Panc1 (cell line): Measurements from ENCODE around the gene LITAFD.

ENCODE experiments used
- POLR2AphosphoS5 ChIP-seq: IDR thresholded peaks from 2 replicates; pipeline ENCODE4 v1.6.1; 2012; ENCODE audit warnings: mild to moderate bottlenecking, low read depth, low read length, moderate library complexity
- SIN3A ChIP-seq: IDR thresholded peaks from 2 replicates; pipeline ENCODE4 v1.6.1; 2012; ENCODE audit warnings: low read depth, mild to moderate bottlenecking, low read length, moderate library complexity, borderline replicate concordance; ENCODE audit not compliant: insufficient read depth
- TCF7L2 ChIP-seq: IDR thresholded peaks from 2 replicates; pipeline ENCODE4 v1.6.1; 2011; ENCODE audit warnings: mild to moderate bottlenecking, low read depth, low read length, inconsistent platforms
- TF ChIP-seq, protein P1 (sequence below): fragments of 450-650 bp; IDR thresholded peaks from 2 replicates; pipeline ENCODE4 v1.5.1; 2017; ENCODE audit warnings: mild to moderate bottlenecking
- TF ChIP-seq, protein P2 (sequence below), 2 experiments: IDR thresholded peaks; 2 replicates each; pipeline ENCODE4 v1.6.1; 2011 to 2012; ENCODE audit warnings: low read depth in 2 of 2, control low read depth in 1 of 2, low read length in 1 of 2, mild to moderate bottlenecking in 1 of 2, moderate library complexity in 1 of 2; ENCODE audit not compliant: insufficient read depth in 1 of 2

DNA sequence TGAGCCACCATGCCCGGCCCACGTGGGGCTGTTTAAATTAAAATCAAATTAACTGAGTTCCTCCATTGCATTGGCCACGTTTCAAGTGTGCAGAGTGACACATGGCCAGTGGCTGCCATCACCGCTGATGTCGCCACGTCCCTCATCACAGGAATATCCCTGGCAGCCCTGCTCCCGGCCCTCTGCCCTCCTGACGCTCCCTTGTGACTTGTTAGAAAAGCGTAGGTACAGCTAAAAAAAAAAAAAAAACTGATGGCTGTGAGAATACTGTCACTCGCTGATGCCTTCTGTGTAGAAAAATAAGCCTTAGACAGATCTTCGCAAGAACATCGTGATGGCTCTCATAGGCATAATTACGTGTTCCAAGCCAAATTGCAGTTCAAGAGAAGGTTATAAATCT, 35.0 kb upstream of the LITAFD start:
- TF ChIP-seq, protein P1, sequence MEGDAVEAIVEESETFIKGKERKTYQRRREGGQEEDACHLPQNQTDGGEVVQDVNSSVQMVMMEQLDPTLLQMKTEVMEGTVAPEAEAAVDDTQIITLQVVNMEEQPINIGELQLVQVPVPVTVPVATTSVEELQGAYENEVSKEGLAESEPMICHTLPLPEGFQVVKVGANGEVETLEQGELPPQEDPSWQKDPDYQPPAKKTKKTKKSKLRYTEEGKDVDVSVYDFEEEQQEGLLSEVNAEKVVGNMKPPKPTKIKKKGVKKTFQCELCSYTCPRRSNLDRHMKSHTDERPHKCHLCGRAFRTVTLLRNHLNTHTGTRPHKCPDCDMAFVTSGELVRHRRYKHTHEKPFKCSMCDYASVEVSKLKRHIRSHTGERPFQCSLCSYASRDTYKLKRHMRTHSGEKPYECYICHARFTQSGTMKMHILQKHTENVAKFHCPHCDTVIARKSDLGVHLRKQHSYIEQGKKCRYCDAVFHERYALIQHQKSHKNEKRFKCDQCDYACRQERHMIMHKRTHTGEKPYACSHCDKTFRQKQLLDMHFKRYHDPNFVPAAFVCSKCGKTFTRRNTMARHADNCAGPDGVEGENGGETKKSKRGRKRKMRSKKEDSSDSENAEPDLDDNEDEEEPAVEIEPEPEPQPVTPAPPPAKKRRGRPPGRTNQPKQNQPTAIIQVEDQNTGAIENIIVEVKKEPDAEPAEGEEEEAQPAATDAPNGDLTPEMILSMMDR: no peak
- TF ChIP-seq POLR2AphosphoS5 (no peak), SIN3A (no peak), TCF7L2 (no peak)
- TF ChIP-seq, protein P2, sequence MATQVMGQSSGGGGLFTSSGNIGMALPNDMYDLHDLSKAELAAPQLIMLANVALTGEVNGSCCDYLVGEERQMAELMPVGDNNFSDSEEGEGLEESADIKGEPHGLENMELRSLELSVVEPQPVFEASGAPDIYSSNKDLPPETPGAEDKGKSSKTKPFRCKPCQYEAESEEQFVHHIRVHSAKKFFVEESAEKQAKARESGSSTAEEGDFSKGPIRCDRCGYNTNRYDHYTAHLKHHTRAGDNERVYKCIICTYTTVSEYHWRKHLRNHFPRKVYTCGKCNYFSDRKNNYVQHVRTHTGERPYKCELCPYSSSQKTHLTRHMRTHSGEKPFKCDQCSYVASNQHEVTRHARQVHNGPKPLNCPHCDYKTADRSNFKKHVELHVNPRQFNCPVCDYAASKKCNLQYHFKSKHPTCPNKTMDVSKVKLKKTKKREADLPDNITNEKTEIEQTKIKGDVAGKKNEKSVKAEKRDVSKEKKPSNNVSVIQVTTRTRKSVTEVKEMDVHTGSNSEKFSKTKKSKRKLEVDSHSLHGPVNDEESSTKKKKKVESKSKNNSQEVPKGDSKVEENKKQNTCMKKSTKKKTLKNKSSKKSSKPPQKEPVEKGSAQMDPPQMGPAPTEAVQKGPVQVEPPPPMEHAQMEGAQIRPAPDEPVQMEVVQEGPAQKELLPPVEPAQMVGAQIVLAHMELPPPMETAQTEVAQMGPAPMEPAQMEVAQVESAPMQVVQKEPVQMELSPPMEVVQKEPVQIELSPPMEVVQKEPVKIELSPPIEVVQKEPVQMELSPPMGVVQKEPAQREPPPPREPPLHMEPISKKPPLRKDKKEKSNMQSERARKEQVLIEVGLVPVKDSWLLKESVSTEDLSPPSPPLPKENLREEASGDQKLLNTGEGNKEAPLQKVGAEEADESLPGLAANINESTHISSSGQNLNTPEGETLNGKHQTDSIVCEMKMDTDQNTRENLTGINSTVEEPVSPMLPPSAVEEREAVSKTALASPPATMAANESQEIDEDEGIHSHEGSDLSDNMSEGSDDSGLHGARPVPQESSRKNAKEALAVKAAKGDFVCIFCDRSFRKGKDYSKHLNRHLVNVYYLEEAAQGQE (IDR thresholded peaks at IDR 0.05; ENCODE audit: insufficient read depth in 1 of 2, low read depth in 2 of 2, low read length in 1 of 2): no peak
